IMR-90 (cell line): ENCODE data around the gene TOR3A. TPM values are rescaled to one million over a fixed set of nuclear protein-coding genes. Genes with fewer than 3 reads are reported as not detected.

Source experiments
- ATAC-seq: fragments of 200-7000 bp; cut with Tn5 transposase; 2 replicates; pipeline ENCODE4 v1.9.1; 2020; ENCODE audit warnings: low read depth, mild to moderate bottlenecking, moderate library complexity
- Bru-seq: library from RNA; stranded (reverse); fragments of 400-500 nt; gene quantifications from one replicate; lab custom pipeline; 2021; lab: Mats Ljungman, UMichigan
- BruChase-seq, 2 experiments: library from RNA; stranded (reverse); fragments of 400-500 nt; gene quantifications; one replicate each; lab custom pipeline; 2021; lab: Mats Ljungman, UMichigan
- BruUV-seq: library from RNA; stranded (reverse); fragments of 400-500 nt; replicated peaks from 2 replicates; lab custom pipeline; 2021; lab: Mats Ljungman, UMichigan
- CTCF ChIA-PET: fragments of 300-600 bp; formaldehyde crosslinking; extraction: SDS; loops from one replicate; lab custom pipeline; 2021; ENCODE audit warnings: antibody characterized with exemption; lab: Yijun Ruan, JAX
- POLR2A ChIA-PET: fragments of 300-600 bp; sonication (Branson Sonifier 250); formaldehyde crosslinking; loops from one replicate; lab custom pipeline; 2022; ENCODE audit warnings: antibody characterized with exemption; ENCODE audit not compliant: unreplicated experiment; lab: Charles Lee
- DNase-seq: peaks from one replicate; pipeline ENCODE4 v3.0.0; 2013
- H2AFZ ChIP-seq: replicated peaks from 2 replicates; pipeline ENCODE3; 2013; ENCODE audit warnings: low read length, mild to moderate bottlenecking; ENCODE audit not compliant: poor library complexity
- H2AK5ac ChIP-seq: 2 replicates; pipeline ENCODE4 v1.6.1; 2013; ENCODE audit warnings: low read depth, low read length, inconsistent platforms
- H2AK9ac ChIP-seq: replicated peaks from 2 replicates; pipeline ENCODE3; 2013; ENCODE audit warnings: mild to moderate bottlenecking, low read depth, low read length, moderate library complexity; ENCODE audit not compliant: poor library complexity
- H2BK120ac ChIP-seq: 2 replicates; pipeline ENCODE4 v1.6.1; 2013; ENCODE audit warnings: low read depth, low read length, inconsistent platforms
- H2BK15ac ChIP-seq: 3 replicates; pipeline ENCODE4 v1.6.1; 2013; ENCODE audit warnings: low read depth, low read length, inconsistent platforms
- H2BK20ac ChIP-seq: 2 replicates; pipeline ENCODE4 v1.6.1; 2013; ENCODE audit warnings: low read depth, mild to moderate bottlenecking, inconsistent platforms, low read length, moderate library complexity
- H2BK5ac ChIP-seq: 2 replicates; pipeline ENCODE4 v1.6.1; 2013; ENCODE audit warnings: mild to moderate bottlenecking, low read depth, low read length, inconsistent platforms; ENCODE audit not compliant: poor library complexity, severe bottlenecking
- H3K14ac ChIP-seq: replicated peaks from 2 replicates; pipeline ENCODE4 v1.6.1; 2013; ENCODE audit warnings: low read depth, low read length, inconsistent platforms
- H3K18ac ChIP-seq: 2 replicates; pipeline ENCODE4 v1.6.1; 2013; ENCODE audit warnings: low read depth, low read length, control low read depth
- H3K23ac ChIP-seq: 2 replicates; pipeline ENCODE4 v1.6.1; 2013; ENCODE audit warnings: low read depth, low read length, inconsistent platforms
- H3K27ac ChIP-seq: 2 replicates; pipeline ENCODE4 v1.5.1; 2013; ENCODE audit warnings: mild to moderate bottlenecking, control low read depth, low read length; ENCODE audit not compliant: insufficient read depth
- H3K27me3 ChIP-seq: 2 replicates; pipeline ENCODE4 v1.6.1; 2013; ENCODE audit warnings: low read length; ENCODE audit not compliant: control insufficient read depth, insufficient read depth
- H3K36me3 ChIP-seq: 2 replicates; pipeline ENCODE4 v1.6.1; 2013; ENCODE audit warnings: low read length, mixed read lengths; ENCODE audit not compliant: control insufficient read depth, insufficient read depth
- H3K4ac ChIP-seq: 2 replicates; pipeline ENCODE4 v1.6.1; 2013; ENCODE audit warnings: low read depth, low read length, inconsistent platforms
- H3K4me1 ChIP-seq: 2 replicates; pipeline ENCODE4 v1.6.1; 2013; ENCODE audit warnings: low read length, mixed read lengths; ENCODE audit not compliant: control insufficient read depth, insufficient read depth
- H3K4me2 ChIP-seq: 2 replicates; pipeline ENCODE4 v1.6.1; 2013; ENCODE audit warnings: low read depth, mild to moderate bottlenecking, control low read depth, low read length, moderate library complexity
- H3K4me3 ChIP-seq: 2 replicates; pipeline ENCODE4 v1.5.1; 2013; ENCODE audit warnings: low read depth, mild to moderate bottlenecking, control low read depth, low read length, moderate library complexity; ENCODE audit not compliant: insufficient read depth
- H3K56ac ChIP-seq: 2 replicates; pipeline ENCODE4 v1.6.1; 2013; ENCODE audit warnings: low read length, inconsistent platforms; ENCODE audit not compliant: insufficient read depth; ENCODE audit errors: extremely low read depth
- H3K79me1 ChIP-seq, 2 experiments: 2 replicates each; pipeline ENCODE4 v1.6.1; 2013; ENCODE audit warnings: low read length in 2 of 2, inconsistent platforms in 1 of 2, low read depth in 1 of 2
- H3K9ac ChIP-seq: 2 replicates; pipeline ENCODE4 v1.6.1; 2013; ENCODE audit warnings: low read depth, low read length, control low read depth
- H3K9me1 ChIP-seq: 2 replicates; pipeline ENCODE4 v1.6.1; 2013; ENCODE audit warnings: low read length, inconsistent platforms; ENCODE audit not compliant: insufficient read depth
- H3K9me3 ChIP-seq: 2 replicates; pipeline ENCODE4 v1.6.1; 2013; ENCODE audit warnings: low read length; ENCODE audit not compliant: control insufficient read depth, insufficient read depth
- H4K20me1 ChIP-seq: 2 replicates; pipeline ENCODE4 v1.6.1; 2013; ENCODE audit warnings: low read length, inconsistent platforms; ENCODE audit not compliant: insufficient read depth
- H4K5ac ChIP-seq: 2 replicates; pipeline ENCODE4 v1.6.1; 2013; ENCODE audit warnings: mild to moderate bottlenecking, low read depth, low read length, control low read depth
- H4K8ac ChIP-seq, 2 experiments: 2 replicates each; pipeline ENCODE4 v1.6.1; 2013; ENCODE audit warnings: low read depth in 2 of 2, low read length in 2 of 2, control low read depth in 1 of 2, inconsistent platforms in 1 of 2
- H4K91ac ChIP-seq: 2 replicates; pipeline ENCODE4 v1.6.1; 2013; ENCODE audit warnings: low read depth, low read length, inconsistent platforms; ENCODE audit not compliant: insufficient read depth
- BHLHE40 ChIP-seq: fragments of 150-350 bp; IDR thresholded peaks from 2 replicates; pipeline ENCODE4 v1.6.1; 2016; ENCODE audit warnings: mild to moderate bottlenecking, low read depth, low read length
- CEBPB ChIP-seq: IDR thresholded peaks from 2 replicates; pipeline ENCODE4 v1.6.1; 2012; ENCODE audit warnings: low read depth, low read length, improper control_type of control experiment
- FOS ChIP-seq: fragments of 150-350 bp; IDR thresholded peaks from 2 replicates; pipeline ENCODE4 v1.6.1; 2016; ENCODE audit warnings: low read depth, low read length
- MXI1 ChIP-seq: IDR thresholded peaks from 2 replicates; pipeline ENCODE4 v1.6.1; 2012; ENCODE audit warnings: low read depth, mild to moderate bottlenecking, low read length, moderate library complexity, borderline replicate concordance
- POLR2A ChIP-seq: IDR thresholded peaks from 2 replicates; pipeline ENCODE4 v1.6.1; 2012; ENCODE audit warnings: mild to moderate bottlenecking, low read depth, low read length
- RAD21 ChIP-seq: IDR thresholded peaks from 2 replicates; pipeline ENCODE4 v1.6.1; 2012; ENCODE audit warnings: low read length, improper control_type of control experiment
- USF2 ChIP-seq: fragments of 150-350 bp; IDR thresholded peaks from 2 replicates; pipeline ENCODE4 v1.6.1; 2017; ENCODE audit warnings: mild to moderate bottlenecking, antibody characterized with exemption, low read length, low read depth
- WGBS, 2 experiments: methylation state at CpG; one replicate each; pipeline versions ENCODE4 v1.1.5 to v1.1.7; 2013; ENCODE audit warnings: missing lambda C conversion rate in 2 of 2; ENCODE audit not compliant: insufficient read length in 1 of 2; ENCODE audit errors: extremely low coverage in 2 of 2; 5-methylcytosine and 5-hydroxymethylcytosine counted together
- dilution Hi-C: fragments of 300-500 bp; cut with HindIII; formaldehyde crosslinking; loops from one replicate; pipeline ENCODE4 v1.14.3; 2018; ENCODE audit warnings: low sequenced_read_pairs; ENCODE audit not compliant: unreplicated experiment
- in situ Hi-C: fragments of 300-500 bp; cut with MboI; formaldehyde crosslinking; loops from 3 replicates; pipeline ENCODE4 v1.14.3; 2019; ENCODE audit warnings: low sequenced_read_pairs, inconsistent platforms, mixed read lengths
- intact Hi-C: fragments of 100-400 bp; cut with micrococcal nuclease; formaldehyde crosslinking; loops from 2 replicates; pipeline ENCODE4 v1.10.0; 2022
- long read RNA-seq: library from polyadenylated mRNA; unstranded; transcript quantifications from one replicate; pipeline ENCODE4 v2.0.0, GENCODE V29; 2021; ENCODE audit not compliant: unreplicated experiment
- polyA plus RNA-seq, 3 experiments: library from polyadenylated mRNA; depleted of rRNA; stranded (reverse); fragments of >200 nt; gene quantifications; 2 replicates each; pipeline ENCODE4 v1.2.3, GENCODE V29; 2012; ENCODE audit warnings: low replicate concordance in 1 of 3
- total RNA-seq: library from RNA; depleted of rRNA; stranded (reverse); fragments of >200 nt; gene quantifications from 2 replicates; pipeline ENCODE4 v1.2.3, GENCODE V29; 2012; rRNA removed

Gene TOR3A
- 11.9 and 16.8 TPM in 2 replicates for total RNA-seq
- 22.2 and 22.7 TPM in 2 replicates for polyA plus RNA-seq (2012; rRNA removed)
- 23.9 and 24.0 TPM in 2 replicates for polyA plus RNA-seq (2012; cell fraction: cytosol; rRNA removed)
- polyA plus RNA-seq (2012; cell fraction: nucleus; rRNA removed; ENCODE audit: low replicate concordance): 17.2 and 26.3 TPM in 2 replicates
- percentile 58 among the genes with signal in this experiment for Bru-seq, nascent RNA
- percentile 57 among the genes with signal in this experiment for BruChase-seq, experiment 1, labeled RNA remaining after a 6-hour chase
- percentile 52 among the genes with signal in this experiment for BruChase-seq, experiment 2, labeled RNA remaining after a 2-hour chase
- long read RNA-seq, transcript TOR3A-203 (6 exons, 2,724 nt): major isoform, 60 of 93 reads
- long read RNA-seq, partial matches to known transcripts: 13 of 93 reads
- long read RNA-seq, other reads (novel, unspliced or antisense): 20 of 93 reads

GRCh38 chr1:179081687-179082332 lies at the start of gene TOR3A:
Gene TOR3A (plus strand): TSS chr1:179082070. CDS start chr1:179082129, 59 bp downstream.
- H2AK9ac ChIP-seq: peak within 1 kb of the TSS; percentile 89
- DNase-seq (peak; percentile 85), ATAC-seq (peak; percentile 92)
- H3K18ac ChIP-seq: no peak within 1 kb of the TSS; the same call in 1 of the 2 replicates
- peaks cover 7% of the 10 kb centered on the region for H3K36me3 ChIP-seq
- no TSS peak for BruUV-seq
- H3K9ac ChIP-seq: peak within 1 kb of the TSS; percentile 62
- peak within 1 kb of the TSS; percentile 43; the same call in 1 of the 2 replicates for H4K5ac ChIP-seq
- 0 out of 2 replicates have a peak, but pooled peaks have one; percentile 8 for TF ChIP-seq RAD21
- TF ChIP-seq POLR2A: peak; percentile 64; the same call in 1 of the 2 replicates
- TF ChIP-seq FOS: no peak
- no peak for TF ChIP-seq CEBPB
- TF ChIP-seq MXI1: peak; percentile 54; the same call in 1 of the 2 replicates
- TF ChIP-seq USF2: peak; percentile 94
- TF ChIP-seq BHLHE40: peak; percentile 55; the same call in 1 of the 2 replicates
- H2BK15ac ChIP-seq: peak within 1 kb of the TSS; percentile 19; the same call in 1 of the 3 replicates
- H3K4ac ChIP-seq: peak within 1 kb of the TSS; percentile 74
- peak within 1 kb of the TSS; percentile 47 for H3K56ac ChIP-seq
- H3K79me1 ChIP-seq: peaks cover 14 to 44% of the 10 kb centered on the region in 2 experiments
- H2BK5ac ChIP-seq: peak within 1 kb of the TSS; percentile 61
- ChIA-PET CTCF (interaction anchor here (0.6 kb wide), 1 partner anchor 350 kb away, joined by 4 read pairs; no protein-coding TSS in a partner anchor), POLR2A (interaction anchor here (0.5 kb wide), 1 partner anchor 49 kb away, joined by 4 read pairs; no protein-coding TSS in a partner anchor)
- H3K27ac ChIP-seq: peak within 1 kb of the TSS; percentile 73
- H4K8ac ChIP-seq: peak within 1 kb of the TSS; percentile 55 to 84
- H2BK20ac ChIP-seq: 0 out of 2 replicates have a peak within 1 kb of the TSS, but pooled peaks have one; percentile 2
- peak within 1 kb of the TSS; percentile 54 for H4K91ac ChIP-seq
- H2BK120ac ChIP-seq: peak within 1 kb of the TSS; percentile 24
- intact Hi-C loops (loop anchor here (1.0 to 5.0 kb wide), 3 partner anchors 22 to 270 kb away; no protein-coding TSS in a partner anchor), dilution Hi-C loops (no loop called here), in situ Hi-C loops (no loop called here)
- H3K4me1 ChIP-seq: peaks cover 12% of the 10 kb centered on the region
- H3K27me3 ChIP-seq: no peaks in the 10 kb centered on the region
- peak within 1 kb of the TSS; percentile 79 for H3K4me3 ChIP-seq
- peak within 1 kb of the TSS; percentile 75 for H3K14ac ChIP-seq
- peak within 1 kb of the TSS; percentile 79 for H3K23ac ChIP-seq
- H2AFZ ChIP-seq: peak within 1 kb of the TSS; percentile 99
- peak within 1 kb of the TSS; percentile 97 for H3K4me2 ChIP-seq
- peaks cover under 1% of the 10 kb centered on the region; the same call in 1 of the 2 replicates for H3K9me1 ChIP-seq
- no peaks in the 10 kb centered on the region; the same call in 1 of the 2 replicates for H4K20me1 ChIP-seq
- H2AK5ac ChIP-seq: peak within 1 kb of the TSS; percentile 81
- WGBS, 2 experiments: 1% methylated on average over 16 of the region's 51 CpGs; no CpG with 5 or more reads in 1 of the 2 experiments
- no peaks in the 10 kb centered on the region for H3K9me3 ChIP-seq
